SJCRH30 (cell line): ENCODE measurements around the gene MPHOSPH8. TPM values are rescaled to one million over a fixed set of nuclear protein-coding genes. Genes with fewer than 3 reads are reported as not detected.

Experiments
- DNase-seq, 2 experiments: peaks; one replicate each; pipeline ENCODE4 v3.0.0-alpha.2; 2015 to 2020
- H3K27ac ChIP-seq: fragments of 250-450 bp; sonication (Bioruptor Pico); 2 replicates; pipeline ENCODE4 v1.5.1; 2020; ENCODE audit warnings: mild to moderate bottlenecking, moderate library complexity
- H3K27me3 ChIP-seq: fragments of 250-450 bp; sonication (Bioruptor Pico); 2 replicates; pipeline ENCODE4 v1.5.1; 2020; ENCODE audit warnings: mild to moderate bottlenecking, moderate library complexity
- H3K36me3 ChIP-seq: fragments of 250-450 bp; sonication (Bioruptor Pico); 2 replicates; pipeline ENCODE4 v1.5.1; 2020; ENCODE audit warnings: mild to moderate bottlenecking, moderate library complexity
- H3K4me1 ChIP-seq: fragments of 250-450 bp; sonication (Bioruptor Pico); 2 replicates; pipeline ENCODE4 v1.5.1; 2020; ENCODE audit warnings: mild to moderate bottlenecking, moderate library complexity
- H3K4me3 ChIP-seq: fragments of 250-450 bp; sonication (Bioruptor Pico); 2 replicates; pipeline ENCODE4 v1.5.1; 2020; ENCODE audit warnings: mild to moderate bottlenecking, moderate library complexity
- H3K9me3 ChIP-seq: fragments of 250-450 bp; sonication (Bioruptor Pico); replicated peaks from 2 replicates; pipeline ENCODE4 v1.5.1; 2020; ENCODE audit warnings: mild to moderate bottlenecking, moderate library complexity
- total RNA-seq: library from RNA; depleted of rRNA; stranded (reverse); fragments of >200 nt; shearing (Covaris generic); gene quantifications from 2 replicates; pipeline ENCODE4 v1.2.3, GENCODE V29; 2014

Gene MPHOSPH8
- total RNA-seq, 1 experiment from 2014 or later, result 29.5 TPM

DNA sequence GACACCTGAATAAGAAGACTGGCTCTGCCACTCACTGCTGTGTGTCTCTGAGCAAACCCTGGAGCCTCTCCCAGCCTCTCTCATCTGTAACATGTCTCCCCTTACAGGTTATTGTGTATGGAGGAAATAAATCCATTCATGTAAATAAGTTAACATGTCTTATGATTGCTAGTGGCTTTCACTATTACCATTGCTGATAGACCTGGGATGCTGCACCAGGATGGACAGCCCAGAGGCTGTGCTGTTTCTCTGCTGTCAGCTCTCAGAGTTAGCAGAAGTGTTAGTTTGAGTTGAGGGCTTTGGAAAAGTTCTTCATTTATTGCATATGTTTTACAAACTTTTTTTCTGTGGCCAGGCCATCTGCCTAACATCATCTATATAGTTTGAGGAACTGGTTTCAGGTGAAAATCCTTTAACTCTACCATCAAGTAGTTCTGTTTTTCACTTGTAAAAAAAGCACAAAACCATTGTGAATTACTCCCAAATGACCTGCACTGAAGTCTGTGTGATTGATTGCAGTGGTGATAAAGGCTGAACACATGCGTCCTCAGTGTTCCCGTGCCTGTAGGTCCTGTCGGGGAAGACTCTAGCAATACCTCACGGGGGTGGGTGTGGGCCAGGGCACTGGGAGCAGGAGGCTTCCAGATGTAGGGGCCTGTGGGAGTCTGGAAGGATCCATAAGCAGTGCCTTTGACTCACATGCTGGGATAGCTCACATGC, 24.6 kb downstream of the MPHOSPH8 start:
- no peaks in the 10 kb centered on the region for H3K4me1 ChIP-seq
- no peak overlapping the region for H3K4me3 ChIP-seq
- DNase-seq, result no peak
- no peak overlapping the region for H3K27ac ChIP-seq
- no peaks in the 10 kb centered on the region for H3K9me3 ChIP-seq
- peaks cover 38% of the 10 kb centered on the region for H3K36me3 ChIP-seq
- no peaks in the 10 kb centered on the region for H3K27me3 ChIP-seq

DNA sequence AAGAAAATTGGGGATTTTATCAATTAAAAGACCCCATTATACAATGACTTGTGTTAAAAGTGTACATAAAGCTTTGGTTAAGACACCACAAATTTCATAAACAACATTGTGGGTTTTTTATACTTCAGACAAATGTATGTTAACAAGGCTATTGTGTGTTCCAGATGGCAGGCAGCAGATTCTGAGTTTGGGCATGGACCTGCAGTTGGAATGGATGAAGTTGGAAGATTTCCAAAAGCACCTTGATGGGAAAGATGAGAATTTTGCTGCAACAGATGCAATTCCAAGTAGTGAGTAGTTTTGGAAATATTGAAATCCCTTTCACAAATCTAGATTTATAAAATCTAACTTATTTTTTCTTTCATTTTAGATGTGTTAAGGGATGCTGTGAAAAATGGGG, 25.4 kb downstream of the MPHOSPH8 start:
- Histone ChIP-seq H3K27ac (no peak overlapping the region), H3K4me1 (no peaks in the 10 kb centered on the region), H3K27me3 (no peaks in the 10 kb centered on the region), H3K4me3 (no peak overlapping the region), H3K9me3 (no peaks in the 10 kb centered on the region), H3K36me3 (peaks cover 44% of the 10 kb centered on the region)
- no peak for DNase-seq

DNA sequence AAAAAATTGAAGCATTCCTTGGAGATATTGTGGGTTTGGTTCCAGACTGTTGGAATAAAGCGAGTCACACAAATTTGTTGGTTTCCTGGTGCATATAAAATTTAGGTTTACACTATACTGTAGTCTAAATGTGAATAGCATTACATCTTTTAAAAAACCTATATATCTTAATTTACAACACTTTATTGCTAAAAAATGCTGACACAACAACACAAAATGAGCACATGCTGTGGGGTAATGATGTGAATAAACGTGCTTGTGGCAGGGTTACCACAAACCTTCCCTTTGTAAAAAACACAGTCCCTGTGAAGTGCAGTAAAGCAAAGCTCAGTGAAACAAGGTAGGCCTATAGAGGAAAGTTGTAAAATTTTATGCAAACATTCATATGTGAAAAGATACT, 27.7 kb downstream of the MPHOSPH8 start:
- no peak for DNase-seq
- no peaks in the 10 kb centered on the region for H3K27me3 ChIP-seq
- no peaks in the 10 kb centered on the region for H3K4me1 ChIP-seq
- H3K27ac ChIP-seq, result no peak overlapping the region
- peaks cover 46% of the 10 kb centered on the region for H3K36me3 ChIP-seq
- H3K4me3 ChIP-seq, result no peak overlapping the region
- H3K9me3 ChIP-seq, result no peaks in the 10 kb centered on the region

DNA sequence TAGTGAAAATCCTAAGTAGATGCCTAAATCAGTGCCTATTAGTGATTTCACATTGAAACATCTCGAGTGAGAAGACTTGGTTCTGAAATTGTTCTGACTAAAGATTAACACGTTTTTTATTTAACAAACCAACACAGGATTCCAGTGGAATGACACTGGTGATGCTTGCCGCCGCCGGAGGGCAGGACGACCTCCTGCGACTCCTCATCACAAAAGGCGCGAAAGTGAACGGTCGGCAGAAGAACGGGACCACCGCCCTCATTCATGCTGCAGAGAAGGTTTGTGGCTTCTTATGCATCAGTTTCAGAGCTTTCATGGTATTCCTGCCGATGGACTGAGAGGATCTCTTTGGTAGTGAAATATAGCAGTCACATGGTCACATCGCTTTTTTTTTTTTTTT, 28.1 kb downstream of the MPHOSPH8 start:
- Histone ChIP-seq H3K27me3 (no peaks in the 10 kb centered on the region), H3K4me1 (no peaks in the 10 kb centered on the region), H3K4me3 (no peak overlapping the region), H3K36me3 (peaks cover 47% of the 10 kb centered on the region), H3K27ac (no peak overlapping the region), H3K9me3 (no peaks in the 10 kb centered on the region)
- no peak for DNase-seq

DNA sequence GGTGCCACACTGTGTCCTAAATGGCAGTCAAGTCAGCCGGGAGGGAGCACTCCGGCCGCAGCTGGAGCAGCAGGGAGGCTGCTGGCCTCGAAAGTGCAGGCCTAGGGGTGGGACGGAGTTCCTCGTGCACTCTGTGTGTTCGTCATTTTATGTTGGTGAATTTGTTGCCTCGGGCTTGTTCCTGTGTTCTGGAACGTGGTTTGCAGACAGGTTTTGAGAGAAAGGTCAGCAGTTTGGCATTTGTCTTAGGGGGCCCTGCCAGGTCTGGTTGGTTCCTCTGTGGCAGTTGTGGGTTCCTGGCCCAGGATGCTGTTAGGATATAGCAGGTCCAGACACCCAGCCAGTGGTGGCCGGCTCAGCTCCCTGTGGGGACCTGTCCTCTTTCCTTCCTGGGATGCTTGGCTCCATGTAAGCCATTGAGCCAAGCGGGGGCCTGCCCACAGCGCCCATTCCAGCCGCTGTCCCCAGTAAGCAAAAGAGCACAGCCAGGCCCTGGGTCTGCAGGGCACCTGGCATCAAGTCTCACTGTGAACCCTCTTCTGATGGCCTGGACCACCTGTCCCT, 30.0 kb downstream of the MPHOSPH8 start:
- no peaks in the 10 kb centered on the region for H3K9me3 ChIP-seq
- no peak overlapping the region for H3K4me3 ChIP-seq
- H3K4me1 ChIP-seq, result no peaks in the 10 kb centered on the region
- H3K27me3 ChIP-seq, result no peaks in the 10 kb centered on the region
- no peak overlapping the region for H3K27ac ChIP-seq
- DNase-seq, result no peak
- peaks cover 59% of the 10 kb centered on the region for H3K36me3 ChIP-seq

DNA sequence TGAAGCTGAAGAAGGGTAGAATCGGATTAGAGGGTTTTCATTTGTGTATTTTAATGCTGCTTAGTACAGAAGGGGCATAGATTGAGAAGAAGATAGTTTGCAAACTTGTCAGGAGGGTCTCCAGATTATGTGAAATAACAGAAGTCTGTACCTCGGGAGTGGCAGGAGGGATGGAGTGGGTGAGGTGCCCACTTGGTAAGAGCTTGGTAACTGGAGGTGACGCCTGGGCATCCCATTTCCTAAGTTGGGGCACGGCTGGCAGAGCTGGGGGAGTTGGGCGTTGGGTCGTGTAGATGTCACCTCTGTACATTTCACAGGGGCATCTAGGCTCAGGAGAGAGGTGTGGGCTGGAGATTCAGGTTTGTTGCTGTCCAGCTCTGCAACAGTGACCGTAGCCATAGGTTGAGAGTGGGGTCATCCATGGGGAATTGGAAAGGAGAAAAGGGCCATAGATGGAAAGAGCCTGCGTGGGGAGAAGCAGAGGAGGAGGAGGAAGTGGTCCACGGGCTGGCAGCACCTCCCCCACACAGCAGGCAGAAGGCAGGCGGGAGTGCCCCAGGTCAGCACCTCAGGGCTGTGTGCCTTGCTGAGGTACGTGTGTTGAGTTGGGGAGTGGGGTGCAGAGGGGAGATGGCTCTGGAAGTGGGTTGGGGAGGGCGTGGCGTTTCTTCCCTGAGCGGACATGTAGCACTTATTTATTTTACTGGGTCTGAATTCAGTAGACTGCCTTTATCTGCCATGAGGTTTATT, 31.2 kb downstream of the MPHOSPH8 start:
- Histone ChIP-seq H3K4me1 (no peaks in the 10 kb centered on the region), H3K27ac (no peak overlapping the region), H3K36me3 (peaks cover 57% of the 10 kb centered on the region), H3K9me3 (no peaks in the 10 kb centered on the region), H3K4me3 (no peak overlapping the region), H3K27me3 (no peaks in the 10 kb centered on the region)
- DNase-seq, result no peak

DNA sequence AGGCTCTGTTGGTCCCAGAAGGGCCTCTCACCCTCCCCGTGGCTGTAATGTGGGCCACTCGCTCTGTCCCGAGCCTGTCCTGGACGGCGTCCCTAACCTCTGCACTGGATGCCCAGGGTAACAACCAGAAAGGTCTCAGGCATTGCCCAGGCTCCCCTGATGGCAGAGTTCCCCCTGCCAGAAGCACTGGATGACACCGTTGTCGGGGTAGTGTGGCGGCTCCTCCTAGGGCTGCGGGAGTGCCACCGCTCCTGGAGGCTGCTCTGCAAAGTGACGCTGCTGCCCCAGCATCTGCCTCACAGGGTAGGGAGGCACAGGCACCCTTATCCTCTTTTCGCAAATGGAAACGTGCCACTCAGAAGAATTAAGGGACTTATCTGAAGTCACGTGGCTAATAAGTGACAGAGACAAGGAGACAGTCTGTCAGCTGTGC, 32.0 kb downstream of the MPHOSPH8 start:
- no peaks in the 10 kb centered on the region for H3K4me1 ChIP-seq
- H3K27ac ChIP-seq, result no peak overlapping the region
- no peaks in the 10 kb centered on the region for H3K27me3 ChIP-seq
- no peaks in the 10 kb centered on the region for H3K9me3 ChIP-seq
- peaks cover 60% of the 10 kb centered on the region for H3K36me3 ChIP-seq
- H3K4me3 ChIP-seq, result no peak overlapping the region
- DNase-seq, result no peak

DNA sequence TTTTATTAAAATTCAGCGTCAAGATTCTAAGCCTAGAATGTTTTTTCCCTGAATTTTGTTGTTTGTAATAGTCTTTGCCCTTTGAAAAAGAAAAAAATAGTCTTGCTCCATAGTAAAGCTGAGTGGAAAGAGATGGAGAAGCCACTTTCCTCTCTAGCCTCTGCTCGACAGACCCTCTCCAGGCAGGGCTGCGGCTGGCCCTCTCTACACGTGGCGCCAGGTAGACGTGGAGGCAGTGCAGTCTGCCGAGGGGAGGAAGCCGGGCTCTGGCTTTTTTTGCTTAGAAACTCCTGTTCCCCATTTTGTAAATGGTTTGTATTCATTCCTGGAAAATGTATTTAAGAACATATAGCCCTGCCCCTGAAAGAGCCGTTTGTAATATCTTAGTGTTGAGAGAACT, 35.3 kb downstream of the MPHOSPH8 start:
- Histone ChIP-seq H3K9me3 (no peaks in the 10 kb centered on the region), H3K4me3 (no peak overlapping the region), H3K4me1 (no peaks in the 10 kb centered on the region), H3K36me3 (peaks cover 67% of the 10 kb centered on the region), H3K27me3 (no peaks in the 10 kb centered on the region), H3K27ac (no peak overlapping the region)
- no peak for DNase-seq

DNA sequence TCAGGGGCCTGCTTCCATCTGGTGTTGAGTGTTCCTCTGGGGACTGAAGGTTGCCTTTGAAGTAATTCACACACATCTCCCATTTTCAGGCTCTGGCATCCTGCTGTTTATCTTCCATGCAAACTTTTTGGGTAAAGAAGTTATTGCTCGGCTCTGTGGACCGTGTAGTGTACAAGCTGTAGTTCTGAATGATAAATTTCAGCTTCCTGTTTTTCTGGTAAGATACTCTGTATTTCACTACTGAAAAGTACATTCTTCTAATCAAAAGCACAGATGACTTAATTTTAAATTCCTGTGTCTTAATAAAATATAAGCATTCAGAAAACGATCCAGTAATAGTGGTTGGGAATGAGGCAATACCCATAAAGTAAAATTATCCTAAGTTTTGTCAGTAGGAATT, 36.7 kb downstream of the MPHOSPH8 start:
- Histone ChIP-seq H3K36me3 (peaks cover 72% of the 10 kb centered on the region), H3K27ac (no peak overlapping the region), H3K4me1 (no peaks in the 10 kb centered on the region), H3K4me3 (no peak overlapping the region), H3K27me3 (no peaks in the 10 kb centered on the region), H3K9me3 (no peaks in the 10 kb centered on the region)
- DNase-seq, result no peak

DNA sequence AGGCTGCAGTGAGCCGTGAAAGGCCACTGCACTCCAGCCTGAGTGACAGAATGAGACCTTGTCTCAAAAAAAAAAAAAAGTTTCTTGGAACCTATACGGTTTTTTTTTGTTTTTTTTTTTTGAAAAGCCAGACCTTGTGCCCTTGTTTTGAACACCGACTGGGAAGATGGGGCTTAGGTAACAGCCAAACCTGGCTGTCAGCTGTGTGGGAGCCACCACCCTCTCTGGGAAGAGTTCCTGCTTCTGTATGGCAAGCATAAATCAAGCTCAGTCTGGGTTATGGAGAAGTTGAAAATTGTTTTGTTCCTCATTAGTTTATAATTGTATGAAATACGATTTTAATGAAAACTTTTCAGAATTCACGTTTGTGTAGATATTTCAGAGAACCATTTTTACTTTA, 39.5 kb downstream of the MPHOSPH8 start:
- no peaks in the 10 kb centered on the region for H3K9me3 ChIP-seq
- H3K27ac ChIP-seq, result no peak overlapping the region
- no peaks in the 10 kb centered on the region for H3K27me3 ChIP-seq
- no peaks in the 10 kb centered on the region for H3K4me1 ChIP-seq
- DNase-seq, result no peak
- H3K36me3 ChIP-seq, result peaks cover 79% of the 10 kb centered on the region
- H3K4me3 ChIP-seq, result no peak overlapping the region

DNA sequence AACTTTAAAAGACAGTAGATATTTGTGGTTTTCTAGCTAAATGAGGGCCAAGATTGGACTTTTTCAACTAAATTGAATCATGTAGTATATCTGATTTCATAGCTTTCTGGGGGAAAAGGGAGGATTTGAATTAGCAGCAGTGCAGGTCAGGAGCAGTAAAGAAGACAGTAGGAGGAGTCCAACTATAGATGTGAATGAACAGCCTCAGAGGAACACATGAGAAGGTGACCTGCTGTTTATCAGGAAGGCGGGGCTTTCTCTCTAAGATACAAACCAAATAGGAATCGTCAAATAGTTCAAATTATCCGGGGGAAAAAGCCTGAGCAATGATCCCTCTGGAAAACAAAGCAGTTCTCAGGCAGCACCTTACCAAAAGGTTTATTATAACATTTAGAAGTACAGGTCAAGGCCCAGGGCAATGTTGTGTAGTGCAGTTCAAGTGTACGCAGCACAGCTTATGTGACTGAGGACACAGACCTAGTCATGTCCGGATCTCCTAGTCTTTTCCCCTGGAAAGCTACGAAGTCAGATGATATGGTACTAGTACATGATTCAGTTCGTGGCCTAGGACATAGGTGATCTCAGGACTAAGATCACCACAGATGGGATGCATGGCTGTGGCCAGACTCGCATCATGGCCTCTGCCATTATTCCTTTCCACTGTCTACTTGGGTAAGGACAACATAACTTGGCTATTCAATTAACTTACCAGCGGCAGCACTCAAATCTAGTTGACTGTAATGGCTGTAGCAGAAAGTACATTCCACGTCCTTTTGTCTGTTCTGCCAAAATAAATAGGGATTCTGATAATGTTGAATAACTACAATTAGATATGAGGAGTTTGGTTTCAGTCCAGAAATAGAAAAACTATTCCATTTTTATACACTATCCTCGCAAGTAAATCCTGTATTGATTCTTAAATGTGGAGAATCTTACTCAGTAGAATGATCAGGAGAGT, 40.3 kb downstream of the MPHOSPH8 start:
- H3K9me3 ChIP-seq, result no peaks in the 10 kb centered on the region
- no peak for DNase-seq
- no peaks in the 10 kb centered on the region for H3K27me3 ChIP-seq
- peaks cover 78% of the 10 kb centered on the region for H3K36me3 ChIP-seq
- H3K4me3 ChIP-seq, result no peak overlapping the region
- no peak overlapping the region for H3K27ac ChIP-seq
- no peaks in the 10 kb centered on the region for H3K4me1 ChIP-seq

DNA sequence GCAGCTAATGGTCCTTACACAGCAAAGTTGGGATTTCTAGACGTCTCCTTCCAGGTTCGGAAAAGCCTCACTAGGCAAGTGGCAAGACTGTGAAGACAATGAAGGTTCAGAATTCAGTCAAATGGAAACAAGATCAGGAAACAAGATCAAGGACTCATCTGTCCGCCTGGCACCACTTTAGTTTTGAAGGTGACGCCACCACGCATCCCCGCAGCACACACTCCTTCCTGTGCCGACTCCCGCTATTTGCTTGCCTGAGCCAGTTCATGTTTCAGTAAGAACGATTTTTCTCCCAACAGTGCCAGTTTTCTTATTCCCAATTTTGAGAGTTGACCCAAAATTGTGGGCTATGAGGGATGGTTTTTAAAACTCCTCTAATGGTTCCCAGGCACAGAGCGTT, 41.4 kb downstream of the MPHOSPH8 start:
- H3K4me1 ChIP-seq, result no peaks in the 10 kb centered on the region
- peaks cover 70% of the 10 kb centered on the region for H3K36me3 ChIP-seq
- no peak overlapping the region for H3K4me3 ChIP-seq
- H3K27me3 ChIP-seq, result no peaks in the 10 kb centered on the region
- H3K27ac ChIP-seq, result no peak overlapping the region
- no peak for DNase-seq
- no peaks in the 10 kb centered on the region for H3K9me3 ChIP-seq

DNA sequence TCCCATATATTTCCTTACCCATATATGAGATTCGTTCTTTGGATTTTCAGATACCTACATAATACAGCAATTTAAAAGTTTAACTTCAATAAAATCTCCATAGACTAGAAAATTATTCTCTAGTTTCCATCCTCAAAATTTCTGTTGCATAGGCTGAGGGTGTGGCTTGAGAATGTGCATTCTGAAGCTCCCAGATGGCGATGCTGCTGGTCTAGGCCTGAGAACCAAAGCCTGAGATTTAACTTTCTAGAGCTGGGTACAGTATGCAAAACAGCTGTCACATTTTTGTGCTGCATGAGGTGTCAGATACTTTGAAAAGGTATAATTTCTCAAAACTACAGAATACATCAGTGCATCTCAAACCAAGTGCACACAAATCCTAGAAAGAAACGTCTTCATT, 42.7 kb downstream of the MPHOSPH8 start:
- no peak for DNase-seq
- H3K4me3 ChIP-seq, result no peak overlapping the region
- no peak overlapping the region for H3K27ac ChIP-seq
- H3K27me3 ChIP-seq, result no peaks in the 10 kb centered on the region
- peaks cover 58% of the 10 kb centered on the region for H3K36me3 ChIP-seq
- H3K9me3 ChIP-seq, result no peaks in the 10 kb centered on the region
- peaks cover 7% of the 10 kb centered on the region; the same call in 1 of the 2 replicates for H3K4me1 ChIP-seq

DNA sequence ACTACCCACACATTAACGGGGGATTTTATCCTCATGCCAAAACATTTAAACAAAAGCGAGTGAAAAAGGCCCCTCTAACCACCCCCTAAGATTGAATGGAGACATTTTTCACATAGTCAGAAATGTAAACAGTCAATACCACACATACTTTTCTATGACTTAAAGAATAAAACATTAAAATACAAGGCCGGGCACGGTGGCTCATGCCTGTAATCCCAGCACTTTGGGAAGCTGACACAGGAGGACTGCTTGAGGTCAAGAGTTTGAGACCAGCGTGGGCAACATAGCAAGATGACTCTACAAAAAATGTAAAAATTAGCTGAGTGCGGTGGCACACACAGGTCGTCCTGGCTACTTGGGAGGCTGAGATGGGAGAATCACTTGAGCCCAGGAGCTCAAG, 47.3 kb downstream of the MPHOSPH8 start:
- Histone ChIP-seq H3K27me3 (no peaks in the 10 kb centered on the region), H3K36me3 (peaks cover 20% of the 10 kb centered on the region; the same call in 1 of the 2 replicates), H3K4me3 (no peak overlapping the region), H3K9me3 (no peaks in the 10 kb centered on the region), H3K4me1 (peaks cover 18% of the 10 kb centered on the region), H3K27ac (no peak overlapping the region)
- no peak for DNase-seq
